Progenitor cell of endocrine pancreas (in vitro differentiated cells): Measurements from ENCODE around the gene RPS3A. TPM values are rescaled to one million over a fixed set of nuclear protein-coding genes. Genes with fewer than 3 reads are reported as not detected.

Source experiments
- DNase-seq: peaks from one replicate; pipeline ENCODE4 v3.0.0; 2021; ENCODE audit warnings: low spot score; ENCODE audit not compliant: unreplicated experiment
- H3K27ac Mint-ChIP-seq: 2 replicates; pipeline ENCODE4 v1.8.0; 2021; ENCODE audit warnings: mild to moderate bottlenecking, moderate library complexity, mixed read lengths
- H3K27me3 Mint-ChIP-seq: 2 replicates; pipeline ENCODE4 v1.8.0; 2021; ENCODE audit warnings: mixed read lengths
- H3K36me3 Mint-ChIP-seq: 2 replicates; pipeline ENCODE4 v1.8.0; 2022; ENCODE audit warnings: mixed read lengths; ENCODE audit not compliant: insufficient read depth
- H3K4me1 Mint-ChIP-seq: 2 replicates; pipeline ENCODE4 v1.8.0; 2021; ENCODE audit warnings: low read depth, mixed read lengths
- H3K4me3 Mint-ChIP-seq: 2 replicates; pipeline ENCODE4 v1.8.0; 2021; ENCODE audit warnings: low read depth, mild to moderate bottlenecking, moderate library complexity, mixed read lengths
- H3K9me3 Mint-ChIP-seq: 2 replicates; pipeline ENCODE4 v1.8.0; 2021; ENCODE audit warnings: low read depth, mixed read lengths
- total RNA-seq: library from RNA; stranded (reverse); gene quantifications from 2 replicates; pipeline ENCODE4 v1.2.1, GENCODE V29; 2021
- TF ChIP-seq, protein P1 (sequence below): fragments of 200-600 bp; sonication (generic); IDR thresholded peaks from one replicate; pipeline ENCODE4 v1.5.0; 2021; ENCODE audit warnings: antibody characterized with exemption, mild to moderate bottlenecking; ENCODE audit not compliant: unreplicated experiment

The RPS3A gene
- total RNA-seq, 1 donor from 2014 or later, result 2,102 TPM

- TF ChIP-seq, protein P1, sequence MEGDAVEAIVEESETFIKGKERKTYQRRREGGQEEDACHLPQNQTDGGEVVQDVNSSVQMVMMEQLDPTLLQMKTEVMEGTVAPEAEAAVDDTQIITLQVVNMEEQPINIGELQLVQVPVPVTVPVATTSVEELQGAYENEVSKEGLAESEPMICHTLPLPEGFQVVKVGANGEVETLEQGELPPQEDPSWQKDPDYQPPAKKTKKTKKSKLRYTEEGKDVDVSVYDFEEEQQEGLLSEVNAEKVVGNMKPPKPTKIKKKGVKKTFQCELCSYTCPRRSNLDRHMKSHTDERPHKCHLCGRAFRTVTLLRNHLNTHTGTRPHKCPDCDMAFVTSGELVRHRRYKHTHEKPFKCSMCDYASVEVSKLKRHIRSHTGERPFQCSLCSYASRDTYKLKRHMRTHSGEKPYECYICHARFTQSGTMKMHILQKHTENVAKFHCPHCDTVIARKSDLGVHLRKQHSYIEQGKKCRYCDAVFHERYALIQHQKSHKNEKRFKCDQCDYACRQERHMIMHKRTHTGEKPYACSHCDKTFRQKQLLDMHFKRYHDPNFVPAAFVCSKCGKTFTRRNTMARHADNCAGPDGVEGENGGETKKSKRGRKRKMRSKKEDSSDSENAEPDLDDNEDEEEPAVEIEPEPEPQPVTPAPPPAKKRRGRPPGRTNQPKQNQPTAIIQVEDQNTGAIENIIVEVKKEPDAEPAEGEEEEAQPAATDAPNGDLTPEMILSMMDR, result no peak
- Mint-ChIP-seq H3K27ac (no peak overlapping the region), H3K36me3 (peaks cover 25% of the 10 kb centered on the region), H3K27me3 (no peaks in the 10 kb centered on the region), H3K4me3 (no peak overlapping the region), H3K9me3 (peaks cover 10% of the 10 kb centered on the region), H3K4me1 (peaks cover 3% of the 10 kb centered on the region)
- no peak for DNase-seq
These were observed 54.2 kb downstream of the RPS3A start for GRCh38 chr4:151153585-151153984.

Other genes starting within 250 kb of the RPS3A start
- 95.2 and 103 TPM in 2 replicates for gene LRBA, start 84.3 kb upstream of the RPS3A start, total RNA-seq
- gene PRSS48, start 177.5 kb downstream of the RPS3A start, total RNA-seq, result not detected in 2 replicates
- 35.5 and 38.4 TPM in 2 replicates for gene SH3D19, start 226.0 kb downstream of the RPS3A start, total RNA-seq